Hepatocyte (in vitro differentiated cells): ENCODE data around the gene RBM33. TPM values are rescaled to one million over a fixed set of nuclear protein-coding genes. Genes with fewer than 3 reads are reported as not detected.

ENCODE experiments used
- DNase-seq: peaks from one replicate; pipeline ENCODE4 v3.0.0-alpha.2; 2016; ENCODE audit warnings: low spot score
- H2AFZ ChIP-seq: fragments of 200-600 bp; sonication (generic); 2 replicates; pipeline ENCODE4 v1.6.0; 2016; ENCODE audit warnings: antibody characterized with exemption, mild to moderate bottlenecking
- H3K27ac ChIP-seq: fragments of 200-600 bp; sonication (generic); 2 replicates; pipeline ENCODE4 v1.5.1; 2016; ENCODE audit warnings: mild to moderate bottlenecking
- H3K27me3 ChIP-seq: fragments of 200-600 bp; sonication (generic); 2 replicates; pipeline ENCODE4 v1.6.1; 2016
- H3K36me3 ChIP-seq: fragments of 200-600 bp; sonication (generic); replicated peaks from 2 replicates; pipeline ENCODE4 v1.5.1; 2016; ENCODE audit warnings: low read depth; ENCODE audit not compliant: insufficient read depth
- H3K4me1 ChIP-seq: fragments of 200-600 bp; sonication (generic); 2 replicates; pipeline ENCODE4 v1.5.1; 2016; ENCODE audit warnings: mild to moderate bottlenecking, moderate library complexity; ENCODE audit not compliant: insufficient read depth
- H3K4me2 ChIP-seq: fragments of 200-600 bp; sonication (generic); 2 replicates; pipeline ENCODE4 v1.6.0; 2016
- H3K4me3 ChIP-seq: fragments of 200-600 bp; sonication (generic); 2 replicates; pipeline ENCODE4 v1.5.1; 2016; ENCODE audit warnings: mild to moderate bottlenecking
- H3K79me2 ChIP-seq: fragments of 200-600 bp; sonication (generic); 2 replicates; pipeline ENCODE4 v1.6.0; 2017; ENCODE audit warnings: mild to moderate bottlenecking
- H3K9me2 ChIP-seq: fragments of 200-600 bp; sonication (generic); replicated peaks from 2 replicates; pipeline ENCODE4 v1.6.0; 2017; ENCODE audit warnings: mild to moderate bottlenecking; ENCODE audit not compliant: insufficient read depth
- H3K9me3 ChIP-seq: fragments of 200-600 bp; sonication (generic); 2 replicates; pipeline ENCODE4 v1.5.1; 2016; ENCODE audit warnings: low read depth, mild to moderate bottlenecking
- H4K20me1 ChIP-seq: fragments of 200-600 bp; sonication (generic); 2 replicates; pipeline ENCODE4 v1.6.0; 2016; ENCODE audit warnings: mild to moderate bottlenecking; ENCODE audit not compliant: insufficient read depth, poor library complexity, severe bottlenecking
- CTCF ChIP-seq: fragments of 200-600 bp; sonication (generic); IDR thresholded peaks from 2 replicates; pipeline ENCODE4 v1.5.1; 2016; ENCODE audit warnings: antibody characterized with exemption, mild to moderate bottlenecking; ENCODE audit not compliant: poor library complexity
- EZH2 ChIP-seq: fragments of 200-600 bp; sonication (generic); IDR thresholded peaks from 2 replicates; pipeline ENCODE4 v1.6.1; 2016; ENCODE audit warnings: antibody characterized with exemption, mild to moderate bottlenecking, borderline replicate concordance
- EZH2phosphoT487 ChIP-seq: fragments of 200-600 bp; sonication (generic); IDR thresholded peaks from one replicate; pipeline ENCODE4 v1.6.1; 2018; ENCODE audit warnings: antibody characterized with exemption, mild to moderate bottlenecking, low read depth, moderate library complexity; ENCODE audit not compliant: unreplicated experiment, severe bottlenecking
- WGBS: methylation state at CpG from one replicate; pipeline ENCODE4 v1.1.6; 2016; ENCODE audit warnings: low lambda C conversion rate; ENCODE audit errors: missing lambda C conversion rate; 5-methylcytosine and 5-hydroxymethylcytosine counted together
- polyA plus RNA-seq: library from polyadenylated mRNA; unstranded; fragments of >200 nt; fragmentation: Nextera tagmentation; extraction: Ambion mirVana; gene quantifications from 2 replicates; pipeline ENCODE4 v1.2.1, GENCODE V29; 2016
- total RNA-seq: library from RNA; depleted of rRNA; stranded (reverse); fragments of >200 nt; gene quantifications from 2 replicates; pipeline ENCODE4 v1.2.3, GENCODE V29; 2014

The RBM33 gene
- total and polyA plus RNA-seq, 2 experiments from 2014 or later, result 24.8 to 40.8 TPM

- TF ChIP-seq CTCF, result no peak
- TF ChIP-seq EZH2phosphoT487, result no peak
- no peak for TF ChIP-seq EZH2
These were observed 148.6 kb downstream of the RBM33 start for GRCh38 chr7:155792999-155793560.

GRCh38 chr7:155793720-155794119 is 149.3 kb downstream of the RBM33 start:
- H3K27me3 ChIP-seq, result no peaks in the 10 kb centered on the region
- TF ChIP-seq EZH2phosphoT487 (no peak), CTCF (no peak), EZH2 (no peak)
- H3K27ac ChIP-seq, result no peak overlapping the region
- H3K9me2 ChIP-seq, result no peaks in the 10 kb centered on the region
- H2AFZ ChIP-seq, result no peak overlapping the region
- DNase-seq, result no peak
- no peaks in the 10 kb centered on the region for H3K9me3 ChIP-seq
- no peak overlapping the region for H3K4me2 ChIP-seq
- WGBS, result 89% methylated on average over 4 of the region's 4 CpGs
- no peaks in the 10 kb centered on the region for H3K79me2 ChIP-seq
- no peaks in the 10 kb centered on the region for H4K20me1 ChIP-seq
- H3K36me3 ChIP-seq, result no peaks in the 10 kb centered on the region
- H3K4me1 ChIP-seq, result no peaks in the 10 kb centered on the region
- H3K4me3 ChIP-seq, result no peak overlapping the region

More at GRCh38 chr7:155792999-155793560, 148.6 kb downstream of the RBM33 start:
- Histone ChIP-seq H3K27ac (no peak overlapping the region), H3K4me2 (no peak overlapping the region), H3K79me2 (no peaks in the 10 kb centered on the region), H3K4me3 (no peak overlapping the region), H3K9me2 (no peaks in the 10 kb centered on the region), H2AFZ (no peak overlapping the region), H3K27me3 (no peaks in the 10 kb centered on the region), H4K20me1 (no peaks in the 10 kb centered on the region), H3K36me3 (no peaks in the 10 kb centered on the region), H3K9me3 (no peaks in the 10 kb centered on the region), H3K4me1 (no peaks in the 10 kb centered on the region)
- 94% methylated on average over 11 of the region's 11 CpGs for WGBS
- DNase-seq, result no peak

- 93% methylated on average over 9 of the region's 9 CpGs for WGBS
- no peaks in the 10 kb centered on the region for H3K4me1 ChIP-seq
- H3K4me3 ChIP-seq, result no peak overlapping the region
- no peaks in the 10 kb centered on the region for H3K9me2 ChIP-seq
- no peaks in the 10 kb centered on the region for H4K20me1 ChIP-seq
- no peak overlapping the region for H3K27ac ChIP-seq
- no peak for DNase-seq
- no peaks in the 10 kb centered on the region for H3K27me3 ChIP-seq
- H2AFZ ChIP-seq, result no peak overlapping the region
- H3K79me2 ChIP-seq, result no peaks in the 10 kb centered on the region
- H3K9me3 ChIP-seq, result no peaks in the 10 kb centered on the region
- no peak for TF ChIP-seq EZH2phosphoT487
- no peak for TF ChIP-seq EZH2
- no peak for TF ChIP-seq CTCF
- no peak overlapping the region for H3K4me2 ChIP-seq
- H3K36me3 ChIP-seq, result no peaks in the 10 kb centered on the region
These were observed 149.7 kb downstream of the RBM33 start for GRCh38 chr7:155794196-155794595.

GRCh38 chr7:155795401-155795800 is 150.9 kb downstream of the RBM33 start:
- H3K4me1 ChIP-seq, result no peaks in the 10 kb centered on the region
- H3K4me2 ChIP-seq, result no peak overlapping the region
- WGBS, result 92% methylated on average over 7 of the region's 7 CpGs
- no peaks in the 10 kb centered on the region for H4K20me1 ChIP-seq
- no peaks in the 10 kb centered on the region for H3K36me3 ChIP-seq
- TF ChIP-seq CTCF, result no peak
- H3K9me2 ChIP-seq, result no peaks in the 10 kb centered on the region
- no peak overlapping the region for H3K27ac ChIP-seq
- no peaks in the 10 kb centered on the region for H3K79me2 ChIP-seq
- peaks cover 8% of the 10 kb centered on the region for H3K27me3 ChIP-seq
- no peak overlapping the region for H2AFZ ChIP-seq
- no peak for DNase-seq
- no peak overlapping the region for H3K4me3 ChIP-seq
- no peaks in the 10 kb centered on the region for H3K9me3 ChIP-seq
